ENCODE results near the gene EGFLAM.

The EGFLAM gene

DNA sequence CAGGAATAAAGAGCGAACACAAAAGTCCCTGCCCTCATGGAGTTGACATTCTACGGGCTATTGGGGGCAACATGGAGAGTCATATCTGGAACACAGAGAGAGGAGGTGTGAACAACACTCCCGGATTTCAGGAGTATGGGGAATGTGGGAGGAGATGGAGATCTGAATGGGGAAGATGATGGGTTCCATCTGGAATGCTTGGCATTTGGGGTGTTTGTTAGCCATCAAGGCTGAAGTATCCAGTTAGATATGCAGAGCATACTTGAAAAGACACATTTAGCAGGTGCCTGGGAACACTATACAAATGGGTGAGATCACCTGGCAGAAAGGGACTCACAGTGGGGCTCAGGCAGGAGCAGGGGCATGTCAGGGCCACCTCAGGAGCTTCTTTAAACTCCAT lies 61.1 kb downstream of the EGFLAM start:
- Histone ChIP-seq H3K9ac (ENCODE audit: low read depth, low read length, poor library complexity) (no peak overlapping the region), H3K27me3 (ENCODE audit: control insufficient read depth in 3 of 3, insufficient read depth in 3 of 3, low read depth in 1 of 3, low read length in 3 of 3) (no peaks in the 10 kb centered on the region), H3K9me3 (replicated peaks in 1 of 2; ENCODE audit: control insufficient read depth in 2 of 2, insufficient read depth in 1 of 2, low read depth in 1 of 2, low read length in 2 of 2) (no peaks in the 10 kb centered on the region), H3K4ac (ENCODE audit: low read length) (no peak overlapping the region), H3K23ac (ENCODE audit: low read depth, low read length, poor library complexity) (no peak overlapping the region), H2AFZ (ENCODE audit: low read length) (no peak overlapping the region), H4K8ac (ENCODE audit: low read depth, low read length) (no peak overlapping the region), H3K4me1 (ENCODE audit: control insufficient read depth in 2 of 2, insufficient read depth in 1 of 2, low read depth in 1 of 2, low read length in 2 of 2) (no peaks in the 10 kb centered on the region), H3K27ac (replicated peaks; ENCODE audit: low read length) (no peak overlapping the region), H4K91ac (ENCODE audit: low read depth, low read length, poor library complexity) (no peak overlapping the region), H2BK5ac (ENCODE audit: low read length) (no peak overlapping the region), H3K18ac (ENCODE audit: low read length) (no peak overlapping the region), H3K79me1 (ENCODE audit: low read depth, low read length) (no peaks in the 10 kb centered on the region), H2BK12ac (ENCODE audit: low read length) (no peak overlapping the region), H2BK120ac (ENCODE audit: low read depth, low read length) (no peak overlapping the region), H3K4me3 (ENCODE audit: low read length in 2 of 2) (no peak overlapping the region), H3K4me2 (ENCODE audit: insufficient read depth, low read length, poor library complexity, severe bottlenecking) (no peak overlapping the region), H3K14ac (ENCODE audit: low read length) (no peak overlapping the region), H3K36me3 (replicated peaks in 1 of 2; ENCODE audit: control insufficient read depth in 2 of 2, insufficient read depth in 2 of 2, low read length in 2 of 2) (no peaks in the 10 kb centered on the region), H2AK5ac (ENCODE audit: low read depth, low read length) (no peak overlapping the region), H2BK15ac (ENCODE audit: low read length) (no peak overlapping the region)
- DNase-seq (ENCODE audit: low spot score): no peak
- no CpG with 5 or more reads among the region's 3 CpGs for WGBS, 2 donors (ENCODE audit: extremely low coverage in 2 of 2, insufficient read length in 2 of 2, insufficient replicate concordance in 1 of 2)

- Histone ChIP-seq H2AFZ (ENCODE audit: low read length) (no peak overlapping the region), H3K36me3 (replicated peaks in 1 of 2; ENCODE audit: control insufficient read depth in 2 of 2, insufficient read depth in 2 of 2, low read length in 2 of 2) (no peaks in the 10 kb centered on the region), H2BK15ac (ENCODE audit: low read length) (no peak overlapping the region), H3K4ac (ENCODE audit: low read length) (no peak overlapping the region), H3K4me1 (ENCODE audit: control insufficient read depth in 2 of 2, insufficient read depth in 1 of 2, low read depth in 1 of 2, low read length in 2 of 2) (no peaks in the 10 kb centered on the region), H3K27ac (replicated peaks; ENCODE audit: low read length) (no peak overlapping the region), H3K4me2 (ENCODE audit: insufficient read depth, low read length, poor library complexity, severe bottlenecking) (no peak overlapping the region), H4K8ac (ENCODE audit: low read depth, low read length) (no peak overlapping the region), H3K4me3 (ENCODE audit: low read length in 2 of 2) (peak overlapping the region in 1 of 2 donors; percentile 56), H3K9me3 (replicated peaks in 1 of 2; ENCODE audit: control insufficient read depth in 2 of 2, insufficient read depth in 1 of 2, low read depth in 1 of 2, low read length in 2 of 2) (no peaks in the 10 kb centered on the region), H2BK5ac (ENCODE audit: low read length) (no peak overlapping the region), H3K23ac (ENCODE audit: low read depth, low read length, poor library complexity) (no peak overlapping the region), H4K91ac (ENCODE audit: low read depth, low read length, poor library complexity) (no peak overlapping the region), H2BK120ac (ENCODE audit: low read depth, low read length) (no peak overlapping the region), H3K14ac (ENCODE audit: low read length) (no peak overlapping the region), H3K79me1 (ENCODE audit: low read depth, low read length) (no peaks in the 10 kb centered on the region), H2BK12ac (ENCODE audit: low read length) (no peak overlapping the region), H3K18ac (ENCODE audit: low read length) (no peak overlapping the region), H3K9ac (ENCODE audit: low read depth, low read length, poor library complexity) (no peak overlapping the region), H2AK5ac (ENCODE audit: low read depth, low read length) (no peak overlapping the region), H3K27me3 (ENCODE audit: control insufficient read depth in 3 of 3, insufficient read depth in 3 of 3, low read depth in 1 of 3, low read length in 3 of 3) (no peaks in the 10 kb centered on the region)
- no CpG with 5 or more reads among the region's 7 CpGs for WGBS, 2 donors (ENCODE audit: extremely low coverage in 2 of 2, insufficient read length in 2 of 2, insufficient replicate concordance in 1 of 2)
- no peak for DNase-seq (ENCODE audit: low spot score)
These were observed 63.6 kb downstream of the EGFLAM start for GRCh38 chr5:38321978-38322377.

DNA sequence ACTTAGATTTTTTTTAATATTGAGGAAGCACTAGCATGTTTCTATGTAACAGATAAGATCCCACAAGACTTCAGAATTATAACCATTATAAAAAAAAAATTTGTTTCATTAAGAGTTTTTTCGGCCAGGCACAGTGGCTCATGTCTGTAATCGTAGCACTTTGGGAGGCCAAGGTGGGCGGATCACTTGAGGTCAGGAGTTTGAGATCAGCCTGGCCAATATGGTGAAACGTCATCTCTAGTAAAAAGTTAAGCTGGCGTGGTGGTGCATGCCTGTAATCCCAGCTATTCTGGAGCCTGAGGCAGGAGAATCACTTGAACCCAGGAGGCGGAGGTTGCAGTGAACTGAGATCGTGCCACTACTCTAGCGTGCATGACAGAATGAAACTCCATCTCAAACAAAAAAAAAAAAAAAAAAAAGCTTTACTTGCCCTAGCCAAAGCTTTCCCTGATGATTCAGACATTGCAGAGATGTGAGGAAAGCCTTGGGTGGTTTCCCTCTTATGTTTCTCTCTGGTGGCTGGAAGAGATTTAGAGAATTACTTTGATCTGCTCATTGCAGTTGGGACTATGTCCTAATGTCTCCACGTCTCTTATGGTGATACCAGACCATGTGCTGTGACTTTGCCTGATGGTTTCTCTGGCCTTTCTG lies 65.4 kb downstream of the EGFLAM start:
- no CpG with 5 or more reads among the region's 9 CpGs for WGBS, 2 donors (ENCODE audit: extremely low coverage in 2 of 2, insufficient read length in 2 of 2, insufficient replicate concordance in 1 of 2)
- H3K9ac ChIP-seq (ENCODE audit: low read depth, low read length, poor library complexity): no peak overlapping the region
- H2BK12ac ChIP-seq (ENCODE audit: low read length): no peak overlapping the region
- no peak overlapping the region for H2BK5ac ChIP-seq (ENCODE audit: low read length)
- no peaks in the 10 kb centered on the region for H3K36me3 ChIP-seq (replicated peaks in 1 of 2; ENCODE audit: control insufficient read depth in 2 of 2, insufficient read depth in 2 of 2, low read length in 2 of 2)
- no peak for DNase-seq (ENCODE audit: low spot score)
- H4K91ac ChIP-seq (ENCODE audit: low read depth, low read length, poor library complexity): no peak overlapping the region
- H3K18ac ChIP-seq (ENCODE audit: low read length): no peak overlapping the region
- H4K8ac ChIP-seq (ENCODE audit: low read depth, low read length): no peak overlapping the region
- H3K9me3 ChIP-seq (replicated peaks in 1 of 2; ENCODE audit: control insufficient read depth in 2 of 2, insufficient read depth in 1 of 2, low read depth in 1 of 2, low read length in 2 of 2): no peaks in the 10 kb centered on the region
- H2AK5ac ChIP-seq (ENCODE audit: low read depth, low read length): no peak overlapping the region
- no peak overlapping the region for H3K4me2 ChIP-seq (ENCODE audit: insufficient read depth, low read length, poor library complexity, severe bottlenecking)
- H2BK15ac ChIP-seq (ENCODE audit: low read length): no peak overlapping the region
- H3K14ac ChIP-seq (ENCODE audit: low read length): no peak overlapping the region
- no peaks in the 10 kb centered on the region for H3K4me1 ChIP-seq (ENCODE audit: control insufficient read depth in 2 of 2, insufficient read depth in 1 of 2, low read depth in 1 of 2, low read length in 2 of 2)
- H2BK120ac ChIP-seq (ENCODE audit: low read depth, low read length): no peak overlapping the region
- H3K79me1 ChIP-seq (ENCODE audit: low read depth, low read length): no peaks in the 10 kb centered on the region
- H3K27ac ChIP-seq (replicated peaks; ENCODE audit: low read length): no peak overlapping the region
- H3K4ac ChIP-seq (ENCODE audit: low read length): no peak overlapping the region
- no peaks in the 10 kb centered on the region for H3K27me3 ChIP-seq (ENCODE audit: control insufficient read depth in 3 of 3, insufficient read depth in 3 of 3, low read depth in 1 of 3, low read length in 3 of 3)
- no peak overlapping the region for H3K4me3 ChIP-seq (ENCODE audit: low read length in 2 of 2)
- no peak overlapping the region for H2AFZ ChIP-seq (ENCODE audit: low read length)
- no peak overlapping the region for H3K23ac ChIP-seq (ENCODE audit: low read depth, low read length, poor library complexity)

- Histone ChIP-seq H3K27ac (replicated peaks; ENCODE audit: low read length) (no peak overlapping the region), H3K4me1 (ENCODE audit: control insufficient read depth in 2 of 2, insufficient read depth in 1 of 2, low read depth in 1 of 2, low read length in 2 of 2) (peaks cover 0 to 2% of the 10 kb centered on the region in 2 donors), H3K79me1 (ENCODE audit: low read depth, low read length) (no peaks in the 10 kb centered on the region), H3K14ac (ENCODE audit: low read length) (no peak overlapping the region), H4K8ac (ENCODE audit: low read depth, low read length) (no peak overlapping the region), H3K23ac (ENCODE audit: low read depth, low read length, poor library complexity) (no peak overlapping the region), H3K27me3 (ENCODE audit: control insufficient read depth in 3 of 3, insufficient read depth in 3 of 3, low read depth in 1 of 3, low read length in 3 of 3) (no peaks in the 10 kb centered on the region), H3K4ac (ENCODE audit: low read length) (no peak overlapping the region), H3K4me2 (ENCODE audit: insufficient read depth, low read length, poor library complexity, severe bottlenecking) (no peak overlapping the region), H2AK5ac (ENCODE audit: low read depth, low read length) (no peak overlapping the region), H3K4me3 (ENCODE audit: low read length in 2 of 2) (no peak overlapping the region), H3K9ac (ENCODE audit: low read depth, low read length, poor library complexity) (no peak overlapping the region), H2BK5ac (ENCODE audit: low read length) (no peak overlapping the region), H3K36me3 (replicated peaks in 1 of 2; ENCODE audit: control insufficient read depth in 2 of 2, insufficient read depth in 2 of 2, low read length in 2 of 2) (no peaks in the 10 kb centered on the region), H3K18ac (ENCODE audit: low read length) (no peak overlapping the region), H4K91ac (ENCODE audit: low read depth, low read length, poor library complexity) (no peak overlapping the region), H2BK12ac (ENCODE audit: low read length) (no peak overlapping the region), H2AFZ (ENCODE audit: low read length) (no peak overlapping the region), H3K9me3 (replicated peaks in 1 of 2; ENCODE audit: control insufficient read depth in 2 of 2, insufficient read depth in 1 of 2, low read depth in 1 of 2, low read length in 2 of 2) (no peaks in the 10 kb centered on the region), H2BK15ac (ENCODE audit: low read length) (no peak overlapping the region), H2BK120ac (ENCODE audit: low read depth, low read length) (no peak overlapping the region)
- WGBS, 2 donors (ENCODE audit: extremely low coverage in 2 of 2, insufficient read length in 2 of 2, insufficient replicate concordance in 1 of 2): no CpG with 5 or more reads among the region's 5 CpGs
- no peak for DNase-seq (ENCODE audit: low spot score)
These were observed 70.9 kb downstream of the EGFLAM start for GRCh38 chr5:38329132-38329715.

Measured in neuronal stem cell (in vitro differentiated cells).